ENCODE data around the gene TXN2.
"Not testable (repeated sequence)": the region's sequence is repeated elsewhere in the genome, so short reads cannot be mapped to it uniquely, and the experiment has no call there.

GRCh38 chr22:36519906-36520305, 38.5 kb upstream of the TXN2 start:
- not testable (repeated sequence) for TF ChIP-seq POLR2A (IDR thresholded peaks at IDR 0.05); CTCF (IDR thresholded peaks at IDR 0.05 in 4 of 5, conservative IDR thresholded peaks at IDR 0.05 in 1 of 5)
